DMS79 treated with DMSO at 0.1 percent for 48 hours (cell line): ENCODE data around the gene AFDN.

Source experiments
- DNase-seq: peaks from one replicate; lab custom pipeline; 2025; lab: John Stamatoyannopoulos, UW

AFDN gene

GRCh38 chr6:167872538-167873210 is 46.0 kb downstream of the AFDN start:
- no peak for DNase-seq

GRCh38 chr6:167877994-167878779 is 51.5 kb downstream of the AFDN start:
- no peak for DNase-seq

GRCh38 chr6:167879612-167880011 is 52.9 kb downstream of the AFDN start:
- DNase-seq = no peak

GRCh38 chr6:167881327-167881726 is 54.6 kb downstream of the AFDN start:
- DNase-seq = no peak

- DNase-seq = no peak
These were observed 55.5 kb downstream of the AFDN start for GRCh38 chr6:167882244-167882643.

GRCh38 chr6:167888098-167888497 is 61.4 kb downstream of the AFDN start:
- DNase-seq = no peak

GRCh38 chr6:167892835-167893815 is 66.4 kb downstream of the AFDN start:
- no peak for DNase-seq

- no peak for DNase-seq
These were observed 68.3 kb downstream of the AFDN start for GRCh38 chr6:167894965-167895364.

GRCh38 chr6:167896648-167897047 is 69.9 kb downstream of the AFDN start:
- DNase-seq = no peak

- peak; percentile 34 for DNase-seq
These were observed 72.1 kb downstream of the AFDN start for GRCh38 chr6:167898673-167899311.

GRCh38 chr6:167904791-167905190 is 78.1 kb downstream of the AFDN start:
- DNase-seq = no peak

- no peak for DNase-seq
These were observed 80.2 kb downstream of the AFDN start for GRCh38 chr6:167906899-167907298.

- peak; percentile 20 for DNase-seq
These were observed 81.3 kb downstream of the AFDN start for GRCh38 chr6:167907837-167908681.

GRCh38 chr6:167910007-167910406 is 83.3 kb downstream of the AFDN start:
- no peak for DNase-seq

GRCh38 chr6:167910652-167911051 is 83.9 kb downstream of the AFDN start:
- no peak for DNase-seq

- DNase-seq = no peak
These were observed 85.8 kb downstream of the AFDN start for GRCh38 chr6:167912494-167912893.

- DNase-seq = no peak
These were observed 87.0 kb downstream of the AFDN start for GRCh38 chr6:167913699-167914098.

- DNase-seq = no peak
These were observed 88.4 kb downstream of the AFDN start for GRCh38 chr6:167915139-167915538.

- no peak for DNase-seq
These were observed 90.9 kb downstream of the AFDN start for GRCh38 chr6:167917551-167918154.

- no peak for DNase-seq
These were observed 92.0 kb downstream of the AFDN start for GRCh38 chr6:167918548-167919278.
